Measurements from ENCODE around the gene HOXC10.

HOXC10 gene

DNA sequence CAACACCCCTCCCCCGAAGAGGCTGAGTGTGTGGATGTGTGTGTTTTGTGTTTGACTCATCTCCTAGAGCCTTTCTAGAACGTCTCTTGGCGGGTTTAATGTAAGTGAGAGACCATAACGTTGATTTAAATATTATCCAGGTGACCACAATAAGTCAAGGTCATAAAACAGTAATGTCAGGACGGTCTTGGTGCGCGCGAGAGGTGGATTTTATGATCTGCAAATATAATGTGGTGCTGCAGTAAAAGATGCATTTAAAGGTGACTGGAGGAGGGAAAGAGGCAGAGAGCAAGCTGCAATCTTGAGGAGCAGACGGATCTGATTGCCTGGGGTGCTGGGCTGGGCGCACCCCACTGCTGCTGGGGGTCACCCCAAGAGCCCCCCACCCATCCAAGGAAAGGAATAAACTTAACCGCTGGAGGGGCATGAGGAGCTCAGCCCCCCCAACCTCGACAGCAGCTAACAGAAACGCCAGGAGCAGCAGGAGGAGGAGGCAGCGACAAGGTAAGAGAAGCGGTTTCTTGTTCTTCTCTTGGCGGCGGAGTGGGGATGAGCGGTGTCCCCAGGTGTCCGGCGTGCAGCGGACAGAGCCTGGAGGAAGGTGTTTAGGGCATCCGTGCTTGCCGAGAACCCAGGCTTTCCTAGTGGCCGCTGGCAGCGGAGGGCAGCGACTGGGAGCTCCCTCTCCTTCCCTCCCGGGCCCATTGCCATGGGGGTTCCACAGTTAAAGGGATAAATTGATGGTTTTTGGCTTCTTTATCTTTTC, 5.5 kb downstream of the HOXC10 start:
- H3K27me3 ChIP-seq (replicated peaks), result peaks cover 98% of the 10 kb centered on the region
- H3K36me3 ChIP-seq (replicated peaks), result no peaks in the 10 kb centered on the region
- DNase-seq, result no peak
- TF ChIP-seq, protein P1, sequence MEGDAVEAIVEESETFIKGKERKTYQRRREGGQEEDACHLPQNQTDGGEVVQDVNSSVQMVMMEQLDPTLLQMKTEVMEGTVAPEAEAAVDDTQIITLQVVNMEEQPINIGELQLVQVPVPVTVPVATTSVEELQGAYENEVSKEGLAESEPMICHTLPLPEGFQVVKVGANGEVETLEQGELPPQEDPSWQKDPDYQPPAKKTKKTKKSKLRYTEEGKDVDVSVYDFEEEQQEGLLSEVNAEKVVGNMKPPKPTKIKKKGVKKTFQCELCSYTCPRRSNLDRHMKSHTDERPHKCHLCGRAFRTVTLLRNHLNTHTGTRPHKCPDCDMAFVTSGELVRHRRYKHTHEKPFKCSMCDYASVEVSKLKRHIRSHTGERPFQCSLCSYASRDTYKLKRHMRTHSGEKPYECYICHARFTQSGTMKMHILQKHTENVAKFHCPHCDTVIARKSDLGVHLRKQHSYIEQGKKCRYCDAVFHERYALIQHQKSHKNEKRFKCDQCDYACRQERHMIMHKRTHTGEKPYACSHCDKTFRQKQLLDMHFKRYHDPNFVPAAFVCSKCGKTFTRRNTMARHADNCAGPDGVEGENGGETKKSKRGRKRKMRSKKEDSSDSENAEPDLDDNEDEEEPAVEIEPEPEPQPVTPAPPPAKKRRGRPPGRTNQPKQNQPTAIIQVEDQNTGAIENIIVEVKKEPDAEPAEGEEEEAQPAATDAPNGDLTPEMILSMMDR (IDR thresholded peaks at IDR 0.05; ENCODE audit: low read depth, low read length, missing control alignments), result no peak
- in situ Hi-C loops (cut with HindIII; ENCODE audit: low pct_ligation_motif_present, low sequenced_read_pairs), result no loop called here
- no peak overlapping the region for H3K27ac ChIP-seq
- H3K4me3 ChIP-seq (ENCODE audit: low read depth, low read length), result no peak overlapping the region

DNA sequence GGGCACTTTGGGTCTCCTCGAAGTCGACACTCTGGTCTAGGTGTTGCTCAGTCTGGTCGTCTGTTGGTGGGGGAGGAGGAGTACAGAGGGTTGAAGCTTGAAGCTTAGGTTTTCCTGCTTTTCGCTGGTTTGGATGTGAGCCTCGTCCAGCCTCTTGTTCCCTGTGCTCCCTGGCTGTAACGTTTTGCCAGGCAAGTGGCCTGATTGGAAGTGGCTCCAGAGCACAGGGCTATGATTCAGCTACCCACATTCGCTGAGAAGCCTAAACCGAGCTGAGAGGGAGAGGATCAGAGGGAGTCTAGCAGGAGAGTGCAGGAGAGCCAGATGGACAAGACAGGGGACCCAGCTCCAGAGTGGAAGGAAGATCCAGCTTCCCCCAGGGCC, 6.1 kb downstream of the HOXC10 start:
- H3K27ac ChIP-seq, result no peak overlapping the region
- H3K27me3 ChIP-seq (replicated peaks), result peaks cover 98% of the 10 kb centered on the region
- no peak overlapping the region for H3K4me3 ChIP-seq (ENCODE audit: low read depth, low read length)
- H3K36me3 ChIP-seq (replicated peaks), result no peaks in the 10 kb centered on the region
- no peak for DNase-seq
- TF ChIP-seq, protein P1 (IDR thresholded peaks at IDR 0.05; ENCODE audit: low read depth, low read length, missing control alignments), result no peak
- in situ Hi-C loops (cut with HindIII; ENCODE audit: low pct_ligation_motif_present, low sequenced_read_pairs), result no loop called here

DNA sequence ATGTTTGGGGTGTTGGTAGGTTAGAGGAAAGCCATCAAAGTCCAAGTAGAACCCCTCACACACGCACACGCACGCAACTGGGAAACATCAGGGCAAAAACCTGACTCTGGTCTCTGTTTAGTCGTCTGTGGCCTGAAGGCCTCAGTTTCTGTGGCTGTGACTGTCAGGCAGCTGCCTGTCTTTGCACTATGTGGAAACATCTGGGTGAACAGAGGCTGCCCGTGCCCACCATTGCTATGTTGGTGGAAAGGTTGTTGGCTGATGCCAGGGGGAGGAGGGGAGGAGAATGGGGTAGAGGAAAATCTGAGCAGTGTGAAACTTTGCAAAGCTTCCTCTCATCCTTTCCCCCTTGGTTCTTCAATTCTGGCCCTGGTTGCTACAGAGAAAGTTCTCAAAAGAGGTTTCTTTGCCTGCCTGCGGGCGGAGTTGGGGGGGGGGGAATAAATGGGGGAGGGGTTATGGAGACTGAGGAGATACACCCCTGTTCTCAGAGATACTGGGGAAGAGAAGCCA, 7.5 kb downstream of the HOXC10 start:
- peaks cover 97% of the 10 kb centered on the region for H3K27me3 ChIP-seq (replicated peaks)
- H3K27ac ChIP-seq, result no peak overlapping the region
- in situ Hi-C loops (cut with HindIII; ENCODE audit: low pct_ligation_motif_present, low sequenced_read_pairs), result no loop called here
- TF ChIP-seq, protein P1 (IDR thresholded peaks at IDR 0.05; ENCODE audit: low read depth, low read length, missing control alignments), result no peak
- H3K36me3 ChIP-seq (replicated peaks), result no peaks in the 10 kb centered on the region
- H3K4me3 ChIP-seq (ENCODE audit: low read depth, low read length), result no peak overlapping the region
- no peak for DNase-seq

DNA sequence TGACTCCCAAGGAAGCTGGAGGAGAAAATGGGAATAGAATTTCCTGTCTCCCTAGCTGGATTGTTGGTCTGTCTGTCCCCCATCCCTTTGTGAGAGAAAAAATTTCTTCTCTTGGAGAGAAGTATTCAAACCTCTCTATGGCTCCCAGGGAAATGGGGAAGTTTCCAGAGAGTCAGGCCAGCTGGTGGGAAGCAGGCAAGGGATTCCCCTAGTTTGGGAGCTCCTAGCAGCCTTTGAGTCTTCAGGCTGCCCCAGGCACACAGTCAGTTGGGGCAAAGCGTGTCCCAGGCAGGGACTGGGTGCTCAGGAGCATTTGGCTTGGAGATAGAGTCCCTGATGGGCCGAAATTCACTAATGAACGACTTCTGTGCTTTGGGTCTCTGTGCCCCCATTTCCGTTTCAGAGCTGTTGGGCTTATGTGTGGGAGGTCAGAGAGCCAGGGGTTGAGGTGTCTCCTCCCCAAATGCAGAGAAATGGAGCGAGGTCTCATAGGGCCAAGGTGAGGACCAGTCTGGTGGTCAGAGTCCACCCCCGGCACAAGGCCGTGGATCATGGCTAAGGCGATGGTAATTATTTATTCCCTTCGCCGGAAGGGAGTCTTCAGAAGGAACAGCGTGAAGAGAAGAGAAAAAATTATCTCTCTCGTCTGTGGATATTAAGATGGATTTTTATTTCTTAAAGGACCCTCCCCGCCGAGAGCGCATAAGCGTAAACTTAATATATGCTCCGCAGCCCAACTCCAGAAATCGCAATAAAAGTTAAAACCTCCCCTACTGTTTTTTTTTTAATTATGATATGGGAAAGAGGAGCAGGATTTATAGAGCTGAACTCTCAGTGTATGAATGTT, 8.4 kb downstream of the HOXC10 start:
- in situ Hi-C loops (cut with HindIII; ENCODE audit: low pct_ligation_motif_present, low sequenced_read_pairs), result no loop called here
- no peak overlapping the region for H3K27ac ChIP-seq
- TF ChIP-seq, protein P1 (IDR thresholded peaks at IDR 0.05; ENCODE audit: low read depth, low read length, missing control alignments), result no peak
- H3K36me3 ChIP-seq (replicated peaks), result no peaks in the 10 kb centered on the region
- no peak for DNase-seq
- H3K27me3 ChIP-seq (replicated peaks), result peaks cover 97% of the 10 kb centered on the region
- no peak overlapping the region for H3K4me3 ChIP-seq (ENCODE audit: low read depth, low read length)

DNA sequence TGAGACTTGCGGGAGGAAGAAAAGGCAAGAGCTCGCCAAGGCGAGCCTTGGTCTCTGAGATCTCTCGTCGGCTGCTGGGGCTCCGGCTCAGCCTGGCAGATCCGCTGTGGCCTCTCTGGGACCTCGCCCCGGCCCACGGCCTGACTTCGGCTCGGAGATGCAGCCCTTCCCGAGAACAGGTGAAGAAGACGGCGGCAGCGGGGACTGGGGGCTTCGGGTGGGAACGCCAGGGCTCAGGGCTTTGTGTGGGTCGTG, 9.0 kb downstream of the HOXC10 start:
- peaks cover 97% of the 10 kb centered on the region for H3K27me3 ChIP-seq (replicated peaks)
- in situ Hi-C loops (cut with HindIII; ENCODE audit: low pct_ligation_motif_present, low sequenced_read_pairs), result no loop called here

More for the DNA sequence above, 9.0 kb downstream of the HOXC10 start:
- Histone ChIP-seq H3K27ac (no peak overlapping the region), H3K4me3 (ENCODE audit: low read depth, low read length) (no peak overlapping the region), H3K36me3 (replicated peaks) (no peaks in the 10 kb centered on the region)
- no peak for DNase-seq
- TF ChIP-seq, protein P1 (IDR thresholded peaks at IDR 0.05; ENCODE audit: low read depth, low read length, missing control alignments), result no peak
